SK-N-DZ (cell line): Measurements from ENCODE around the gene USP9X.
"Not testable (repeated sequence)": the region's sequence is repeated elsewhere in the genome, so short reads cannot be mapped to it uniquely, and the experiment has no call there.

Source experiments
- DNase-seq: peaks from one replicate; pipeline ENCODE4 v3.0.0-alpha.2; 2015; ENCODE audit warnings: low spot score

The USP9X gene

GRCh38 chrX:41186946-41187345, 101.7 kb downstream of the USP9X start:
- DNase-seq = not testable (repeated sequence)

GRCh38 chrX:41189156-41189555, 103.9 kb downstream of the USP9X start:
- DNase-seq = no peak

GRCh38 chrX:41192880-41193279, 107.6 kb downstream of the USP9X start:
- DNase-seq = no peak

GRCh38 chrX:41198410-41198809, 113.2 kb downstream of the USP9X start:
- no peak for DNase-seq

- DNase-seq = no peak
These were observed 115.5 kb downstream of the USP9X start for GRCh38 chrX:41200785-41201184.

GRCh38 chrX:41209853-41210252, 124.6 kb downstream of the USP9X start:
- DNase-seq = no peak

- no peak for DNase-seq
These were observed 139.4 kb downstream of the USP9X start for GRCh38 chrX:41224605-41225004.

- no peak for DNase-seq
These were observed 148.7 kb downstream of the USP9X start for GRCh38 chrX:41233988-41234387.

GRCh38 chrX:41234471-41234870, 149.2 kb downstream of the USP9X start:
- not testable (repeated sequence) for DNase-seq

- no peak for DNase-seq
These were observed 149.7 kb downstream of the USP9X start for GRCh38 chrX:41234962-41235361.

GRCh38 chrX:41236629-41237028, 151.4 kb downstream of the USP9X start:
- no peak for DNase-seq

- no peak for DNase-seq
These were observed 155.3 kb downstream of the USP9X start for GRCh38 chrX:41240509-41240908.

GRCh38 chrX:41241962-41242361, 156.7 kb downstream of the USP9X start:
- DNase-seq = no peak

- no peak for DNase-seq
These were observed 160.4 kb downstream of the USP9X start for GRCh38 chrX:41245641-41246040.

GRCh38 chrX:41250867-41251266, 165.6 kb downstream of the USP9X start:
- DNase-seq = no peak

GRCh38 chrX:41257801-41258200, 172.6 kb downstream of the USP9X start:
- DNase-seq = no peak

GRCh38 chrX:41258226-41258625, 173.0 kb downstream of the USP9X start:
- DNase-seq = no peak

GRCh38 chrX:41258871-41259270, 173.6 kb downstream of the USP9X start:
- no peak for DNase-seq

GRCh38 chrX:41259516-41259915, 174.3 kb downstream of the USP9X start:
- peak; percentile 15 for DNase-seq

- no peak for DNase-seq
These were observed 180.4 kb downstream of the USP9X start for GRCh38 chrX:41265615-41266014.

GRCh38 chrX:41273638-41274037, 188.4 kb downstream of the USP9X start:
- no peak for DNase-seq

- DNase-seq = peak; percentile 79
These were observed 190.7 kb downstream of the USP9X start for GRCh38 chrX:41275661-41276609.
